ENCODE measurements around the gene ERBB3. TPM values are rescaled to one million over a fixed set of nuclear protein-coding genes. Genes with fewer than 3 reads are reported as not detected.

The ERBB3 gene
- polyA plus RNA-seq (2012; ENCODE audit: insufficient read depth, insufficient read length, low read depth): 6.3 TPM

- DNase-seq: peak; percentile 69
- Histone ChIP-seq H3K9me3 (no peaks in the 10 kb centered on the region), H3K4me1 (no peaks in the 10 kb centered on the region), H3K36me3 (no peaks in the 10 kb centered on the region), H3K4me3 (ENCODE audit: low read depth, low read length) (peak within 1 kb of the TSS; percentile 68), H3K27me3 (peaks cover 5% of the 10 kb centered on the region; the same call in 1 of the 2 replicates)
- no peak for TF ChIP-seq CTCF (IDR thresholded peaks at IDR 0.05; ENCODE audit: low read depth, low read length)
Observed at GRCh38 chr12:56079723-56080555, at the start of gene ERBB3. Gene ERBB3 (plus strand): TSS chr12:56080165. CDS start chr12:56080301, 136 bp downstream.

GRCh38 chr12:56031987-56032386, 48.0 kb upstream of the ERBB3 start:
- DNase-seq: no peak
- Histone ChIP-seq H3K36me3 (no peaks in the 10 kb centered on the region), H3K4me3 (ENCODE audit: low read depth, low read length) (no peak overlapping the region), H3K4me1 (no peaks in the 10 kb centered on the region), H3K9me3 (no peaks in the 10 kb centered on the region), H3K27me3 (no peaks in the 10 kb centered on the region)
- TF ChIP-seq CTCF (IDR thresholded peaks at IDR 0.05; ENCODE audit: low read depth, low read length): no peak

- H3K27me3 ChIP-seq: no peaks in the 10 kb centered on the region
- no peak for TF ChIP-seq CTCF (IDR thresholded peaks at IDR 0.05; ENCODE audit: low read depth, low read length)
- no peaks in the 10 kb centered on the region for H3K4me1 ChIP-seq
- no peak overlapping the region for H3K4me3 ChIP-seq (ENCODE audit: low read depth, low read length)
- no peak for DNase-seq
- H3K9me3 ChIP-seq: no peaks in the 10 kb centered on the region
- no peaks in the 10 kb centered on the region for H3K36me3 ChIP-seq
Observed at GRCh38 chr12:56034586-56035332, 45.2 kb upstream of the ERBB3 start.

- TF ChIP-seq CTCF (IDR thresholded peaks at IDR 0.05; ENCODE audit: low read depth, low read length): no peak
- Histone ChIP-seq H3K27me3 (no peaks in the 10 kb centered on the region), H3K9me3 (no peaks in the 10 kb centered on the region), H3K4me3 (ENCODE audit: low read depth, low read length) (no peak overlapping the region), H3K36me3 (peaks cover under 1% of the 10 kb centered on the region; the same call in 1 of the 2 replicates), H3K4me1 (no peaks in the 10 kb centered on the region)
- no peak for DNase-seq
Observed at GRCh38 chr12:56037161-56037560, 42.8 kb upstream of the ERBB3 start.

GRCh38 chr12:56038022-56038655, 41.8 kb upstream of the ERBB3 start:
- Histone ChIP-seq H3K4me3 (ENCODE audit: low read depth, low read length) (no peak overlapping the region), H3K4me1 (no peaks in the 10 kb centered on the region; the same call in 1 of the 2 replicates), H3K36me3 (peaks cover 10% of the 10 kb centered on the region), H3K9me3 (no peaks in the 10 kb centered on the region), H3K27me3 (no peaks in the 10 kb centered on the region)
- TF ChIP-seq CTCF (IDR thresholded peaks at IDR 0.05; ENCODE audit: low read depth, low read length): no peak
- no peak for DNase-seq

Data from BE2C (cell line).